BLaER1 (cell line): ENCODE results near the gene OR52R1.

Experiments
- H3K27ac ChIP-seq: shearing (Covaris generic); formaldehyde crosslinking; 2 replicates; pipeline ENCODE4 v1.8.1; 2022
- H3K27me3 ChIP-seq: shearing (Covaris generic); formaldehyde crosslinking; 2 replicates; pipeline ENCODE4 v1.8.1; 2022
- H3K36me3 ChIP-seq: shearing (Covaris generic); formaldehyde crosslinking; 2 replicates; pipeline ENCODE4 v1.8.1; 2022
- H3K4me1 ChIP-seq: shearing (Covaris generic); formaldehyde crosslinking; 2 replicates; pipeline ENCODE4 v1.8.1; 2022
- H3K4me2 ChIP-seq: shearing (Covaris generic); formaldehyde crosslinking; 2 replicates; pipeline ENCODE4 v1.8.1; 2022
- H3K4me3 ChIP-seq: shearing (Covaris generic); formaldehyde crosslinking; 2 replicates; pipeline ENCODE4 v1.8.1; 2022
- H3K9ac ChIP-seq: shearing (Covaris generic); formaldehyde crosslinking; 2 replicates; pipeline ENCODE4 v1.8.1; 2022
- H3K9me3 ChIP-seq: shearing (Covaris generic); formaldehyde crosslinking; 2 replicates; pipeline ENCODE4 v1.8.1; 2022
- H4K20me1 ChIP-seq: shearing (Covaris generic); formaldehyde crosslinking; 2 replicates; pipeline ENCODE4 v1.8.1; 2022
- Cebpa-rat ChIP-seq: shearing (Covaris generic); IDR thresholded peaks from 2 replicates; pipeline ENCODE4 v1.8.1; 2022

Gene OR52R1

DNA sequence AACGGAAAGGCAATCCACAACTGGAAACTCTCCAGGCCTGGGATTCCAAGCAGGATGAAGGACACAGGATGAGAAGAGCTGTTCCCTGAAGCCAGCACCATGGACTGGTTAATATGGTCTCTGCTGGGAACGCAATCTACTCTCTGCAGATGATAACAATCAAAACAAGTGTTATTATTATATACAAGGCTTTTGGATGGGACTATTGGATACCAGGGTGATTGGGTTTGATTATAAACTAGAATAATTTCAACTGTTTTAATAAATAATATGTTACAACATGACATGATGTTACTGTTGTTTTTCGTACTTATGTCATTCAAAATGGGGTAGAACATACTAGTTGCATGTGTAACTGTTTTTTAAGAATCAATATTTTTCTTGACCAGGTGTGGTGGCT lies at the start of gene OR52R1:
TSS of gene OR52R1 (minus strand) at position 101 of the 400 bp plus-strand sequence. CDS start at position 101, 0 bp downstream.
- no peaks in the 10 kb centered on the region for H3K27me3 ChIP-seq
- no peaks in the 10 kb centered on the region for H4K20me1 ChIP-seq
- H3K9ac ChIP-seq: no peak within 1 kb of the TSS
- no peak within 1 kb of the TSS for H3K4me3 ChIP-seq
- H3K36me3 ChIP-seq: no peaks in the 10 kb centered on the region
- H3K27ac ChIP-seq: no peak within 1 kb of the TSS
- H3K9me3 ChIP-seq: no peaks in the 10 kb centered on the region
- no peaks in the 10 kb centered on the region for H3K4me1 ChIP-seq
- no peak for TF ChIP-seq Cebpa-rat
- H3K4me2 ChIP-seq: no peak within 1 kb of the TSS

- no peaks in the 10 kb centered on the region for H3K4me1 ChIP-seq
- no peak overlapping the region for H3K4me3 ChIP-seq
- no peak overlapping the region for H3K27ac ChIP-seq
- no peaks in the 10 kb centered on the region for H3K27me3 ChIP-seq
- H3K9me3 ChIP-seq: no peaks in the 10 kb centered on the region
- TF ChIP-seq Cebpa-rat: no peak
- H3K4me2 ChIP-seq: no peak overlapping the region
- no peaks in the 10 kb centered on the region for H4K20me1 ChIP-seq
- no peak overlapping the region for H3K9ac ChIP-seq
- H3K36me3 ChIP-seq: no peaks in the 10 kb centered on the region
Observed at GRCh38 chr11:4851033-4851432, 46.9 kb upstream of the OR52R1 start.

- TF ChIP-seq Cebpa-rat: no peak
- H3K9me3 ChIP-seq: no peaks in the 10 kb centered on the region
- no peak within 1 kb of the TSS for H3K9ac ChIP-seq
- no peaks in the 10 kb centered on the region for H3K4me1 ChIP-seq
- H3K4me3 ChIP-seq: no peak within 1 kb of the TSS
- no peak within 1 kb of the TSS for H3K27ac ChIP-seq
- H3K4me2 ChIP-seq: no peak within 1 kb of the TSS
- no peaks in the 10 kb centered on the region for H3K36me3 ChIP-seq
- H4K20me1 ChIP-seq: no peaks in the 10 kb centered on the region
- H3K27me3 ChIP-seq: no peaks in the 10 kb centered on the region
Observed at GRCh38 chr11:4848908-4849532, 44.8 kb upstream of the OR52R1 start, which contains the start of gene OR51S1. TSS of gene OR51S1 (minus strand) at chr11:4849208. CDS start at chr11:4849208, 0 bp downstream.

DNA sequence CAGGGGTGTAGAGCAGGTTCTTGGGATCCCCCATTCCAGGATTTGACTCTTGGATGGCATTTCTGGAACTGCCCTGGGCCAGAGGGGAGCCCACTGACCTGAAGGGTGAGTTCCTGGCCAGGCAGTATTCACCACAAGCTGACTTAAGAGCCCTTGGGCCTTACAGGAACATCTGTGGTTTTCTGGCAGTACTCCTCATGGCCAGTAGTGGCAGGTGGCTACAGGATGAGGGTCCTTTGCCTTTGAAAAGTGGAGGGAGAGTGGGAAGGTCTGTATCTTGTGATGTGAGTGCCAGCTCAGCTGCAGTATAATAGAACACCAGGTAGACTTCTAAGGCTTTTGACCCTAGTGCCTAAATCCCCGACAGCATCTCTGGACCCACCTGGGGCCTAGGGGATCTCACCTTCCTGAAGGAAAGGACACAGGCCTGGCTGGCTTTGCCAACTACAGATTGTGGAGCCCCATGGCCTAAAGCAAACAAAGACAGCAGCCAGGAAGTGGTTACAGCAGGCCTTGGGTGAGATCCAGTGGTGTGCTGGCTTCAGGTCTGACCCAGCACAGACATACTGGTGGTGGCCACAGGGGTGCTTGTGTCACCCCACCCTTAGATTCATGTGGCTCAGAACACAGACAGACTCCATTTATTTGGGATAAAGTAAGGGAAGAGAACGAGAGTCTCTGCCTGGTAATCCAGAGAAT lies 35.8 kb upstream of the OR52R1 start:
- H3K27ac ChIP-seq: no peak overlapping the region
- H3K9ac ChIP-seq: no peak overlapping the region
- no peaks in the 10 kb centered on the region for H4K20me1 ChIP-seq
- no peak for TF ChIP-seq Cebpa-rat
- 0 out of 2 replicates have a peak, but pooled peaks cover 3% of the 10 kb centered on the region for H3K9me3 ChIP-seq
- no peak overlapping the region for H3K4me2 ChIP-seq
- H3K27me3 ChIP-seq: no peaks in the 10 kb centered on the region
- no peaks in the 10 kb centered on the region for H3K36me3 ChIP-seq
- H3K4me3 ChIP-seq: no peak overlapping the region
- no peaks in the 10 kb centered on the region for H3K4me1 ChIP-seq

DNA sequence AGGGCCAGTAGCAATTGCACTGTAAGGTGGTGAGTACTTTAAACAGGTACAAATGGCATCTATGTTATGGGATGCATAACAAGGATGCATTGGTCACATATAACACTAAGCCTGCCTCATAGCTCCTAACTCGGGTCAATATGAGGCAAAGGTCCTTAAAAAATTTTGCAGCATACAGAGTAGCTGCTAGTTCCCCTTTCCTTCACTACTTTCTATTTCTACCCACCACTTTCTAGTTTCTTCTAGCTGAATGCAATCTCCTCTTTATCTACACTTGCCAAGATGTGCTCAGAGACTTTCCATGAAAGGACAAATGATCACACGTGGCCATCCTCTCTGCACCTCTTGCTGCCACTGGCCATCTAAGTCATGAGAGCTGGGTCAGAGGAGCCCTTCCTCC lies 26.7 kb upstream of the OR52R1 start:
- Histone ChIP-seq H3K36me3 (no peaks in the 10 kb centered on the region), H3K27me3 (no peaks in the 10 kb centered on the region), H3K4me2 (no peak overlapping the region), H3K4me1 (no peaks in the 10 kb centered on the region), H3K4me3 (no peak overlapping the region), H3K9me3 (no peaks in the 10 kb centered on the region), H3K9ac (no peak overlapping the region), H3K27ac (no peak overlapping the region), H4K20me1 (no peaks in the 10 kb centered on the region)
- no peak for TF ChIP-seq Cebpa-rat

- no peak for TF ChIP-seq Cebpa-rat
- Histone ChIP-seq H3K4me2 (no peak overlapping the region), H3K4me1 (no peaks in the 10 kb centered on the region), H3K9ac (no peak overlapping the region), H3K4me3 (no peak overlapping the region), H3K27me3 (no peaks in the 10 kb centered on the region), H3K9me3 (no peaks in the 10 kb centered on the region), H4K20me1 (no peaks in the 10 kb centered on the region), H3K36me3 (no peaks in the 10 kb centered on the region), H3K27ac (no peak overlapping the region)
Observed at GRCh38 chr11:4830346-4830745, 26.2 kb upstream of the OR52R1 start.

DNA sequence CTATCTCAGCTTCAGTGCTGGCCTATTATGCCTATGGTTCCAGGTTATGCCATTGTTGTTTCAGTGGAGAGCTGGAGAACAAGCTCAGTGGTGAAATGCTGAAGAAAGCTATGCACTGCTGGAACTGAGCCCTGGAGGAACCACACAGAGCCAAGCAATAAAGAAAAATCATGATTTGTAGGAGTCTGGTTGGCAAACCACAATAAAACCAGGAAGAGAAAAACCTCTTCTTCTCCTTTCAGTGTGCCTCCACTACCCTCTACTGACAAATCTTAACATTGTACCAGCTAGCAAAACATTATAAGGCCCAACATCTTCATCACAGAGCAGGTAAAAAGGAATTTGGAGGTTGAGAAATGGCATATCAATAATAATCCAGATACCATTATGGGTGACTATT lies 22.2 kb upstream of the OR52R1 start:
- H3K27me3 ChIP-seq: no peaks in the 10 kb centered on the region
- H4K20me1 ChIP-seq: no peaks in the 10 kb centered on the region
- H3K9me3 ChIP-seq: no peaks in the 10 kb centered on the region
- H3K27ac ChIP-seq: no peak overlapping the region
- TF ChIP-seq Cebpa-rat: no peak
- H3K9ac ChIP-seq: no peak overlapping the region
- H3K4me1 ChIP-seq: no peaks in the 10 kb centered on the region
- no peak overlapping the region for H3K4me2 ChIP-seq
- H3K36me3 ChIP-seq: no peaks in the 10 kb centered on the region
- no peak overlapping the region for H3K4me3 ChIP-seq

- H3K4me2 ChIP-seq: no peak overlapping the region
- no peak for TF ChIP-seq Cebpa-rat
- H3K36me3 ChIP-seq: no peaks in the 10 kb centered on the region
- no peaks in the 10 kb centered on the region for H3K4me1 ChIP-seq
- H3K27me3 ChIP-seq: no peaks in the 10 kb centered on the region
- H4K20me1 ChIP-seq: no peaks in the 10 kb centered on the region
- no peak overlapping the region for H3K27ac ChIP-seq
- H3K4me3 ChIP-seq: no peak overlapping the region
- H3K9me3 ChIP-seq: no peaks in the 10 kb centered on the region
- no peak overlapping the region for H3K9ac ChIP-seq
Observed at GRCh38 chr11:4825132-4825531, 21.0 kb upstream of the OR52R1 start.

GRCh38 chr11:4821021-4821420 lies 16.8 kb upstream of the OR52R1 start, which contains the start of gene OR51F2:
TSS of gene OR51F2 (plus strand) at chr11:4821321. CDS start at chr11:4821422, 101 bp downstream.
- no peak within 1 kb of the TSS for H3K27ac ChIP-seq
- H3K27me3 ChIP-seq: no peaks in the 10 kb centered on the region
- no peak within 1 kb of the TSS for H3K4me3 ChIP-seq
- H4K20me1 ChIP-seq: no peaks in the 10 kb centered on the region
- H3K4me2 ChIP-seq: no peak within 1 kb of the TSS
- no peaks in the 10 kb centered on the region for H3K4me1 ChIP-seq
- TF ChIP-seq Cebpa-rat: no peak
- H3K9ac ChIP-seq: no peak within 1 kb of the TSS
- H3K9me3 ChIP-seq: no peaks in the 10 kb centered on the region
- H3K36me3 ChIP-seq: no peaks in the 10 kb centered on the region

DNA sequence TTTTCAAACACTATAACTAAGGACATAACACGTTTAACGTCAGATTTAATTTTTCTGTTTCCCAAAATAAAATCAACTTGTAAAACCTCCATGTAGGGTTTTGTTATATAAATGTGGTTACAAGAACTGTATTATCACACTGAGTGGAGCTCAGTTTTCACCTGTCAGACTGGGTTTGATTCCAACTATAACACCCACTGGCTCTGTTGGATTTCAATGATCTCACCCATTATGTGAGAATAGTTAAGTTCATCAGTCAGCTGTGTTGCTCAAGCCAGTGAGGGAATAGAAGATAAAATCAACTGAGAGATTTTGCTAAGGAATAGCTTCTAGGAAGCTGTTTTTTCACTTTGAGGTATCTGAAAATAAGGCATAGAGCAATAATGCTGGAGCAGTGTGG lies 5.1 kb upstream of the OR52R1 start:
- Histone ChIP-seq H3K9ac (no peak overlapping the region), H3K4me2 (no peak overlapping the region), H3K27ac (no peak overlapping the region), H3K4me1 (no peaks in the 10 kb centered on the region), H3K4me3 (no peak overlapping the region), H3K36me3 (no peaks in the 10 kb centered on the region), H3K9me3 (no peaks in the 10 kb centered on the region), H3K27me3 (no peaks in the 10 kb centered on the region), H4K20me1 (no peaks in the 10 kb centered on the region)
- TF ChIP-seq Cebpa-rat: no peak
